HG02642 (cell line): Measurements from ENCODE around the gene TUBB2A.
"Not testable (repeated sequence)": the region's sequence is repeated elsewhere in the genome, so short reads cannot be mapped to it uniquely, and the experiment has no call there.

Experiments used
- ATAC-seq: cut with Tn5 transposase; IDR thresholded peaks from one replicate; pipeline ENCODE4 v1.9.1; 2021; ENCODE audit warnings: mild to moderate bottlenecking; ENCODE audit not compliant: unreplicated experiment, poor library complexity

Gene TUBB2A

GRCh38 chr6:3159805-3160781 is 2.7 kb upstream of the TUBB2A start:
- no peak for ATAC-seq

- ATAC-seq, result not testable (repeated sequence)
Measured at GRCh38 chr6:3156184-3157130, 887 bp downstream of the TUBB2A start.

GRCh38 chr6:3155416-3155815 is 1.9 kb downstream of the TUBB2A start:
- not testable (repeated sequence) for ATAC-seq

- no peak for ATAC-seq
Measured at GRCh38 chr6:3152689-3153088, 4.7 kb downstream of the TUBB2A start.

GRCh38 chr6:3151691-3152090 is 5.7 kb downstream of the TUBB2A start:
- ATAC-seq, result no peak

GRCh38 chr6:3147914-3148757 is 9.2 kb downstream of the TUBB2A start:
- no peak for ATAC-seq

GRCh38 chr6:3144571-3144970 is 12.8 kb downstream of the TUBB2A start:
- ATAC-seq, result no peak

- no peak for ATAC-seq
Measured at GRCh38 chr6:3143158-3143557, 14.2 kb downstream of the TUBB2A start.

GRCh38 chr6:3142536-3142935 is 14.8 kb downstream of the TUBB2A start:
- no peak for ATAC-seq

GRCh38 chr6:3140201-3140600 is 17.1 kb downstream of the TUBB2A start:
- no peak for ATAC-seq

- ATAC-seq, result no peak
Measured at GRCh38 chr6:3139090-3139903, 18.0 kb downstream of the TUBB2A start.

GRCh38 chr6:3138341-3138740 is 19.0 kb downstream of the TUBB2A start:
- no peak for ATAC-seq

- not testable (repeated sequence) for ATAC-seq
Measured at GRCh38 chr6:3137873-3138272, 19.5 kb downstream of the TUBB2A start.

- ATAC-seq, result no peak
Measured at GRCh38 chr6:3137057-3137777, 20.1 kb downstream of the TUBB2A start.

- no peak for ATAC-seq
Measured at GRCh38 chr6:3136292-3137011, 20.9 kb downstream of the TUBB2A start.

- no peak for ATAC-seq
Measured at GRCh38 chr6:3135668-3136291, 21.6 kb downstream of the TUBB2A start.

- no peak for ATAC-seq
Measured at GRCh38 chr6:3133515-3133914, 23.8 kb downstream of the TUBB2A start.
